Measurements from ENCODE around the gene TNNI3. TPM values are rescaled to one million over a fixed set of nuclear protein-coding genes. Genes with fewer than 3 reads are reported as not detected.

Gene TNNI3
- total RNA-seq, 2 experiments from 2014 or later = 2.6 TPM; not detected in 1

- Histone ChIP-seq H3K36me3 (ENCODE audit: insufficient read depth, low read length) (peaks cover 17% of the 10 kb centered on the region; the same call in 1 of the 2 replicates), H3K27ac (ENCODE audit: low read depth, low read length, poor library complexity, severe bottlenecking) (peak overlapping the region; percentile 92), H3K4me3 (ENCODE audit: low read depth, low read length, poor library complexity, severe bottlenecking) (peak overlapping the region; percentile 86), H3K79me2 (ENCODE audit: insufficient read depth, low read depth, low read length) (peaks cover 53% of the 10 kb centered on the region), H3K9me2 (ENCODE audit: insufficient read depth, low read length) (no peaks in the 10 kb centered on the region), H3K9me3 (ENCODE audit: low read length) (no peaks in the 10 kb centered on the region), H4K20me1 (ENCODE audit: insufficient read depth, low read length) (peaks cover 11% of the 10 kb centered on the region), H3K4me1 (ENCODE audit: insufficient read depth, low read length, poor library complexity, severe bottlenecking) (peaks cover 75% of the 10 kb centered on the region), H3K4me2 (ENCODE audit: low read length) (peak overlapping the region; percentile 94), H2AFZ (ENCODE audit: low read length) (peak overlapping the region; percentile 54; the same call in 1 of the 2 replicates)
- TF ChIP-seq CTCF (conservative IDR thresholded peaks at IDR 0.05; ENCODE audit: low read length) = no peak
- no peak for TF ChIP-seq EZH2phosphoT487 (IDR thresholded peaks at IDR 0.05; ENCODE audit: borderline replicate concordance, low read depth, low read length)
- TSS peak; percentile 92 for BruUV-seq (replicated peaks)
- DNase-seq (ENCODE audit: low spot score) = peak; percentile 99
- POLR2A ChIA-PET = no interaction called here
- CTCF ChIA-PET (ENCODE audit: unreplicated experiment) = no interaction called here
- intact Hi-C loops (cut with micrococcal nuclease; ENCODE audit: unreplicated experiment) = no loop called here
These were observed 39.7 kb downstream of the TNNI3 start for GRCh38 chr19:55117663-55118391.

GRCh38 chr19:55116859-55117662 is 40.5 kb downstream of the TNNI3 start, which contains the start of gene PPP1R12C:
PPP1R12C (minus strand) TSS chr19:55117637; CDS start chr19:55117543, 94 bp downstream.
- peaks cover 15% of the 10 kb centered on the region for H4K20me1 ChIP-seq (ENCODE audit: insufficient read depth, low read length)
- peak within 1 kb of the TSS; percentile 92 for H3K27ac ChIP-seq (ENCODE audit: low read depth, low read length, poor library complexity, severe bottlenecking)
- BruUV-seq (replicated peaks) = no TSS peak
- H3K4me2 ChIP-seq (ENCODE audit: low read length) = peak within 1 kb of the TSS; percentile 96
- H2AFZ ChIP-seq (ENCODE audit: low read length) = peak within 1 kb of the TSS; percentile 54; the same call in 1 of the 2 replicates
- no peaks in the 10 kb centered on the region for H3K9me2 ChIP-seq (ENCODE audit: insufficient read depth, low read length)
- peaks cover 61% of the 10 kb centered on the region for H3K79me2 ChIP-seq (ENCODE audit: insufficient read depth, low read depth, low read length)
- no peaks in the 10 kb centered on the region for H3K9me3 ChIP-seq (ENCODE audit: low read length)
- H3K36me3 ChIP-seq (ENCODE audit: insufficient read depth, low read length) = peaks cover 24% of the 10 kb centered on the region
- H3K4me3 ChIP-seq (ENCODE audit: low read depth, low read length, poor library complexity, severe bottlenecking) = peak within 1 kb of the TSS; percentile 86
- ChIA-PET POLR2A (interaction anchor here (0.5 to 0.7 kb wide), 3 partner anchors 27 to 747 kb away, joined by 3 to 8 read pairs (median 4); partner anchors contain the start of gene RDH13), CTCF (ENCODE audit: unreplicated experiment) (no interaction called here)
- intact Hi-C loops (cut with micrococcal nuclease; ENCODE audit: unreplicated experiment) = no loop called here
- no peak for TF ChIP-seq CTCF (conservative IDR thresholded peaks at IDR 0.05; ENCODE audit: low read length)
- no peak for TF ChIP-seq EZH2phosphoT487 (IDR thresholded peaks at IDR 0.05; ENCODE audit: borderline replicate concordance, low read depth, low read length)
- peaks cover 74% of the 10 kb centered on the region for H3K4me1 ChIP-seq (ENCODE audit: insufficient read depth, low read length, poor library complexity, severe bottlenecking)
- peak; percentile 23 for DNase-seq (ENCODE audit: low spot score)

Data from OCI-LY7 (cell line).